Measurements from ENCODE around the gene MRPS7.
A peak's percentile ranks its signal among the peaks of the same experiment; 100 is the strongest.
"Not testable (repeated sequence)": the region's sequence is repeated elsewhere in the genome, so short reads cannot be mapped to it uniquely, and the experiment has no call there.

MRPS7 gene

DNA sequence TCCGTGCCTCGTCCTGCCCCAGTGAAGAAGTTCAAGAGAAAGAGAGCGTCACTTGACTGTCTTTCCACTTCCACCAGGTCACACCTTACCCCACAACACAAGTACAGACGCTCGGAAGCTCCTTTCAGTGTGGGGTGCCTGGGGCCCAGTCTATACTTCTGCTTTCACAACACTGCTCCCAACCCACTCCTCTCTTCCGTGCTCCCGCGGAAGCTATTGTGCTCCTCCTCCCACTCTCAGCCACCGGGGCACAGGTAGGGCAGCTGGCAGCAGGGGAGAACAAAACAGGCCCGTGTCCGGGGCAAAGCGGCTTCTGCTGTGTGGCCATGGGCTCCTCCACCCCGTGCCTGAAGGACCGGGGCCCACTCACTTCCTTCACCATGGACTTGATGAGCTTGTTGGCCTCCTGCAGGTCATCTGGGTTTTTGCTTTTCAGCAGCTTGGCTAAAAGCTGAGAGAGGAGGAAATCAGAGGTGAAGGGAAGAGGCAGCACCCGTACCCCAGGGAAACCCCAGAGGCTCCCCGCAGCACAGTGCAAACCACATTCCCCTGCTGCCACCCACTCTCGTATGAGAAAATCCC is 19.1 kb upstream of the MRPS7 start:
- peak in 1 of 10 donors; percentile 81 for DNase-seq
- intact Hi-C loops (cut with DNase I), result loop anchor here (2.0 kb wide), 1 partner anchor 26 kb away; no protein-coding TSS in a partner anchor

DNA sequence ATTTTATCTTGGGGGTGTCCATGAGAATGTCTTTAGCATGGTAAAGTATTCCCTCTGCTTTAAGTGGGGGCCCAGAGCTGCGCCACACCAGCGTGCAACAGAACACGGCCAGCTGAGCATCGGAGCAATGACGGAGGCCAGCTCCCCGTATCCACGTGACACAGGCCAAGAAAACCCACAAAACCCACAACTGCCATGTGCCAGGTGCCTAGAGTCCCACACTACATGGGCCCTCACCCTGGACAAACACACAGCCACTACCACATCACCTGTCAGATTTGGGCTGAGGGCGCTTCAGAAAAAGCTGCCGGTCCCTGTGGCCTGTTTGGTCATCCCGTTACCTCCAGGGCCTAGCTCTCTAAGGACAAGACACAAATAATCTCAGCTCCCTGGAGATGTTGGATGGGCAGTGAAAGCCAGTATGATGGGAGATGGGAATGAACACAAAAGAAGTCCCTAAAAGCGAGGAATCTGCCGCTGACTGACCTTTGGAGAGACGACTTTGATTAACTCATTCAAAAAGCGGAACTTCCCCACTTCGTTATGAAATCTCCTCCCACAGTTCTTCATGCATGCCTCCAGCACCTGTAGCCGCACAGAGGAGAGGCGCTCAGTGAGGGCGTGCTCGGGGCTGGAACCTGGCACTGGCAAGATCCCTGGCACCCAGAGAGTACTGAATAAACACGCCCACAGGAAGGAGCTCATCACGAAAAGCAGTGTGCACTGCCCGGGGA is 17.4 kb upstream of the MRPS7 start:
- peak in 1 of 10 donors; percentile 81 for DNase-seq

DNA sequence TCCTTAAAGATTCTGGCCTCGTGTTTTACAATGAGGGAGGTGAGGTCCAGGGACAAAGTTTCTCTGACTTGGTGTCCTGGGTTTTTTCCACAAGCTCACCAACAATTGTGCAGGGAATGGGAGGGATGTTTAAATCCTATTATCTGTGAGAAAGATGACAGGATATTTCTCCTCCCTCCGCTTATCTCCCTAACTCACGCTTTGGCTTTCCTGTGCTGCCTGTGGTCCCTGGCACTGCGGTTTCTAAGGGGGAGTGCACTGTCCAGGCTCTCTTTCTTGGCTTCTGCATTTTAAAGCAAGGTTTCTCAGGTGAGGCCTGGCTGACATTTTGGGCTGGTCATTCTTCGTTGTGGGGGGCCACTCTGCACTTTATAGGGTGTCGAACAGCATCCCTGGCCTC is 16.7 kb upstream of the MRPS7 start:
- intact Hi-C loops (cut with DNase I), result no loop called here

More for the DNA sequence above, 17.4 kb upstream of the MRPS7 start:
- intact Hi-C loops (cut with DNase I), result no loop called here

DNA sequence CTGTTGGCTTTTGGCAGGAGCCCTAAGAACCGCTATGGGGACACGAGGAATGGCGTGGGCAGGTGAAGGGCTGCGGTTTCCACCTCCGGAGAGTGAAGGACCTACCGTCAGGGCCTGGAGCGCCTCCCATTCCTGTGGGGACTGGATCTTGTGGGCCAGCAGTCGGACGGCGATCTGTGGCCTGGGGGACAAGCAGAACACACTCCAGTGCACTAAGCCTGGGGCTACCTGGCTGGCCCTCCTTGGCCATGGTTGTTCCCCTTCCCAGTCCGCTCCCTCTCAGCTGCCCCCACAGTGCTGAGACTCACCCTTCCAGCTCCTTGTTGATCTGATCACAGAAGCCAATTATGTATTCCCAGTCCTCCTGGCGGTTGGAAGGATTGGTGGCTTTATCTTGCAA is 15.3 kb upstream of the MRPS7 start:
- intact Hi-C loops (cut with DNase I), result no loop called here
- DNase-seq, result no peak

More for the DNA sequence above, 16.7 kb upstream of the MRPS7 start:
- DNase-seq, result no peak

DNA sequence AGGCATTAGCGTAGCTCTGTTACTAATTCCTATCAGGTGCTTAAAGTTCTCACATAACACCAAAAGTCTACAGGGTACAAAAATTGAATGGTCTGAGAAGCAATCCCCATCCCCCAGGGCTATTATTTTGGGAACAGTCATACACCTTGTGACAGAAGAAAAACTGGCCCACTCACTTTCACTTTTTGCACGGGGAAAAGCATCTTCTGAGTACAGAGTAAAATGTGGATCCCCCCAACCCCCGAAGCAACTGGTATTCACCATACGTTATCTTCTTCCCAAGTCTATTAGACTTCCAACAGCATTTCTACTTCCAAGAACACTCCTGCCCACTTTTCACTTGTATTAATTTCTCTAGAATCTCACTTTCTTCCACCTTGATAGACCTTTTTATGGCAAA is 12.1 kb upstream of the MRPS7 start:
- intact Hi-C loops (cut with DNase I), result no loop called here
- no peak for DNase-seq

DNA sequence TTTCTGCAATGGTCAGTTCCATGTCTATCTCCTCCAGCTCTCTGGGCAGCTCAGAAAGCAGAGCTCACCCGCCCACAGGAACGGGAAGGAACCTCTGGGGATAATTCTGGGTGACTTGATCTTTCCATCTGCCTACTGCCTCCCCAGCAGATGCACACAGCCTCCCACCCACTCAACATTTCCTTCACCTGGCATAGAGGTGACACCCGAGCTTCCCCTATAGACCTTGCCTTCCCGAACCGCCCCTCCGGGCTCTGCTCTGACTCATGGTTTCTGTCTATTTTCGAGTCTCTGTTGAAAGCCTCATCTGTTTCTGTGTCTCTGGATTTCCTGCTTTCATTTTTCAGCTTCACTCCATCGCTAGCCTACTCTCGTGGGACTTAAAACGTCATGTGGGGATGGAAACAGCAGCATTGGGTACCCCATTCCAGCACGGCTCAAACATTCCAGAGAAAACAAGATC is 11.6 kb upstream of the MRPS7 start:
- no peak for DNase-seq
- intact Hi-C loops (cut with DNase I), result no loop called here

DNA sequence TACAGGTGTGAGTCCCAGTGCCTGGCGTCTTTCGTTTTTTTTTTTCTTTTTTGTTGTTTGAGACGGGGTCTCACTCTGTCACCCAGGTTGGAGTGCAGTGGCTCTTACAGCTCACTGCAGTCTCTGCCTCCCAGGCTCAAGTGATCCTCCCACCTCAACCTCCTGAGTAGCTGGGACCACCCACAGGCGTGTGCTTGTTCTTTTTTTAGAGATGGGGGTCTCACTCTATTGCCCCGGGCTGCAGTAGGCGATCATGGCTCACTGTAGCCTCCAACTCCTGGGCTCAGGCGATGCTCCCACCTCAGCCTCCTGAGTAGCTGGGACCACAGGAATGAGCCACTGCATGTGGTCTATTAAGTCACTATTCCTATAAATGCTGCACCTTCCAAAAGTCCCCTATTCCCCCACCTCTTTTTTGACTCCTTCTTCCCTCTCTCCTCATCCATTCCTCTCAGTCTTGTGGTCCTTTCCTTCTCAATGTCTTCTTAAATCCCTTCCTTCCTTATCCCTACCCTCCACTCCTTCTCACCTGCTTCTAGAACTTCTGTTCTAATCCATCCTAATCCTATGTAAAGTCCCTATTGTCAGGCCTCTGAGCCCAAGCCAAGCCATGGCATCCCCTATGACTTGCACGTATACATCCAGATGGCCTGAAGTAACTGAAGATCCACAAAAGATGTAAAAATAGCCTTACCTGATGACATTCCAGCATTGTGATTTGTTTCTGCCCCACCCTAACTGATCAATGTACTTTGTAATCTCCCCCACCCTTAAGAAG is 9.5 kb upstream of the MRPS7 start:
- DNase-seq, result no peak
- intact Hi-C loops (cut with DNase I), result no loop called here

DNA sequence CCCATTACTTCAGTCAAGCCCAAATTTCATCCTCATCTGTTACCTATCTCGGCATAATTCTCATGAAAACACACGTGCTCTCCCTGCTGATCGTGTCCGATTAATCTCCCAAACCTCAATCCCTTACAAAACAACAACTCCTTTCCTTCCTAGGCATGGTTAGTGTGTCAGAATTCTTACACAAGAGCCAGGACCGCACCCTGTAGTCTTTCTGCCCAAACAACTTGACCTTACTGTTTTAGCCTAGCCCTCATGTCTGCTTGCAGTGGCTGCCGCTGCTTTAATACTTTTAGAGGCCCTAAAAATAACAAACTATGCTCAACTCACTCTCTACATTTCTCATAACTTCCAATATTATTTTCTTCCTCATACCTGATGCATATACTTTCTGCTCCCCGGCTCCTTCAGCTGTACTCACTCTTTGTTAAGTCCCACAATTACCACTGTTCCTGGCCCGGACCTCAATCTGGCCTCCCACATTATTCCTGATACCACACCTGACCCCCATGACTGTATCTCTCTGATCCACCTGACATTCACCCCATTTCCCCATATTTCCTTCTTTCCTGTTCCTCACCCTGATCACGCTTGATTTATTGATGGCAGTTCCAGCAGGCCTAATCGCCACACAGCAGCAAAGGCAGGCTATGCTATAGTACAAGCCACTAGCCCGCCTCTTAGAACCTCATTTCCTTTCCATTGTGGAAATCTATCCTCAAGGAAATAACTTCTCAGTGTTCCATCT is 5.6 kb upstream of the MRPS7 start:
- DNase-seq; intact Hi-C loops (cut with DNase I): not testable (repeated sequence)

DNA sequence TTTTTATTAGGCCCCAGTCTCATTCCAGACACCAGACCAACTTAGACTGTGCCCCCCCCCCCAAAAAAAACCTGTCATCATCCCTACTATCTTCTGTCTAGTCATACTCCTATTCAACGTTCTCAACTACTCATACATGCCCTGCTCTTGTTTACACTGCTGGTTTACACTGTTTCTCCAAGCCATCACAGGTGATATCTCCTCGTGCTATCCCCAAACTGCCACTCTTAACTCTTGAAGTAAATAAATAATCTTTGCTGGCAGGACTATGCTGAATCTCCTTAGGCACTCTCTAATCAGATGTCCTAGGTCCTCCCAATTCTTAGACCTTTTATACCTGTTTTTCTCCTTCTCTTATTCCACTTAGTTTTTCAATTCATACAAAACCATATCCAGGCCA is 4.5 kb upstream of the MRPS7 start:
- DNase-seq; intact Hi-C loops (cut with DNase I): not testable (repeated sequence)

DNA sequence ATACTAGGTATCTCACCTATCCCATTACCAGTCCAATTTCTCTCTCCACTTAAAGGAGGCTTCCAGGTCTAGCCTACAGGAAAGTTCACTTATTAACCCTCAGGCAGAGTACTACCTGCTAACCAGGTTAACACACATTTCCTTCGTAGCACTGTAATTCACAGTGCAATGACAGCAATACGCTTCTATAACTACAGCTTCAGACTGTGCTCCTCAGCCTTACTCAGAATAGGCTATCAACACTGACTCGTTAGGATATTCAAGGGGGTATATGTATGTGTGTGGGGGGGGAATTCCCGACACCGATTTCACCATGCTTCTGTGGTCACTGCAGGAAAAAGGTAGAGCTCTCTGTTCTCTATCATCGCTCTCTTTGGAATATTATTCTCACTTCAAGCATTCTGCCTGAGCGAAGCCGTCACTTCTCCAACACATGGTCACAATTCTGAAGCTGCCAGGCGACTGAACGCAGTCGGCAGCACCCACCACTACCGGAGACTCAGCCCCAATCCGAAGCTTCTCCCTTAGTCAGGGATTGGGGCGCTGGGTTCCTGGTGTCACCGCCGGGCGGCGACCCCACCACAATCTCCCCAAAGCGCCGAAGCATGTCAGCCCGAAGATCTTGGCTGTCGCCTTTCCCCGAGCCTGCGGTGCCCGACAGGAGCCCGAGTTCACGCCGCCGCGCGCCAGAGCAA is 891 bp upstream of the MRPS7 start:
- intact Hi-C loops (cut with DNase I), result loop anchor here (10.0 kb wide), 1 partner anchor 56 kb away; the partner anchor contains the start of gene NUP85
- DNase-seq, result no peak

DNA sequence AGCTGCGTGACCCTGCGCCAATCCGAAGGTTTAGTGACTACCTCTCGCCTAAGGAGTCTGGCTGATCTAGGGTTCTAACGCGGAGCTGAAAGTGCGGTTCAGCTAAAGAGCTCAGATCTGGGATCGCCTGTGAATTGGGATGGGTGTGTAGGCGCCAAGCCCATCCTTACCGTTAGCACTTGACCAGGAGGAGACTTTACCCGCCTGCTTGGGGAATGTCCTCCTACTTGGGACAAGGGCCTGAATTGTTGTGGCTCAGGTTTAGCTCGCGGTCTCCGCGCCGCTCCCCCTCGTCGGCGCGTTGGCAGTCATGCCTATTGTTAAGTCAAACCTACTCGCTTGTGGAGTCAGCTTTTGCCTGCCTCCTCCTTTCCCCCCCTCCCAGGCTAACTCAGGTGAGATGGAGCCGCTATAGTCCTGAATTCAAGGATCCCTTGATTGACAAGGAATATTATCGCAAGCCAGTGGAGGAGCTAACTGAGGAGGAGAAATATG is 480 bp downstream of the MRPS7 start:
- DNase-seq, result peak in 1 of 10 donors; percentile 82
- intact Hi-C loops (cut with DNase I), result loop anchor here (10.0 kb wide), 1 partner anchor 57 kb away; the partner anchor contains the start of gene NUP85

DNA sequence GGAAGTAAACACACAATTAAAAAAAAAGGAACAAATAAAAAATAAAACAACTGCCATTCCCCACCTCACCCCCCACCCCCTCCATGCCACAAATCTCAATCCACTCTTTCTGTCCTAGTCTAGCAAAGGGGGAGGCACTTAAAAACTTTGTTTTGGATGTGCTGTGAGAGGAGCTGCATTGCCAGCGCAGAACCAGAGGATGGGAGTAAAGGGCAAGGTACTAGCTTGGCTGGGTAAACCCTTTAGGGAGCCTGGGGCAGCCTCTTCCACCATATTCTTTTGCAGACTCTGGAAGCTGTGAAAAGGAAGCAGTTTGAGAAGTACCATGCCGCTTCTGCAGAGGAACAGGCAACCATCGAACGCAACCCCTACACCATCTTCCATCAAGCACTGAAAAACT is 1.4 kb downstream of the MRPS7 start:
- intact Hi-C loops (cut with DNase I), result loop anchor here (10.0 kb wide), 1 partner anchor 58 kb away; the partner anchor contains the start of gene NUP85

DNA sequence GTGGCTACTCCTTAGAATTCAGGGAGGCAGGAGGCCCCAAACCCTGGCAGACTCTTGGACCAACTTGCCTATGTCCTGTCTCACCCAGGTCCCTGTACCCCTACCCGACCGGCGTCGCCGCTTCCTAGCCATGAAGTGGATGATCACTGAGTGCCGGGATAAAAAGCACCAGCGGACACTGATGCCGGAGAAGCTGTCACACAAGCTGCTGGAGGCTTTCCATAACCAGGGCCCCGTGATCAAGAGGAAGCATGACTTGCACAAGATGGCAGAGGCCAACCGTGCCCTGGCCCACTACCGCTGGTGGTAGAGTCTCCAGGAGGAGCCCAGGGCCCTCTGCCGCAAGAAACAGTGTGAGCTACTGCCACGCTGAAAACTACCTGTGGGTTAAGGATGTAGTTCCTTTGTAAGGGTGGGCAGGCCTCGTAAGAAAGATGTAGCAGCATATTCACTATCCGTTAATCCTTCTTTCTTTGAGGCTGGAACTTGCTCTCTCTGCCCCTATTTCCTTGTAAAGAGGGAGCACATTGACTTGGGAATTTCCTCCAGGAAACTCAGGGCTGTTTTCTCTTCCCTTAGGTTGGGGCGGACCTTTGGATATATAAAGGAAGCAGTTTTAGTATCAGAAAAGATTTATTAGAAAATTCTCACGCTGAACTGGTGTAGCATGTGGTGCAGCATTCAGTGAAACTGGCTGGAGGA is 4.1 kb downstream of the MRPS7 start:
- DNase-seq, result peak in 1 of 10 donors; percentile 69
- intact Hi-C loops (cut with DNase I), result loop anchor here (10.0 kb wide), 1 partner anchor 61 kb away; the partner anchor contains the start of gene NUP85

More for the DNA sequence above, 1.4 kb downstream of the MRPS7 start:
- no peak for DNase-seq

DNA sequence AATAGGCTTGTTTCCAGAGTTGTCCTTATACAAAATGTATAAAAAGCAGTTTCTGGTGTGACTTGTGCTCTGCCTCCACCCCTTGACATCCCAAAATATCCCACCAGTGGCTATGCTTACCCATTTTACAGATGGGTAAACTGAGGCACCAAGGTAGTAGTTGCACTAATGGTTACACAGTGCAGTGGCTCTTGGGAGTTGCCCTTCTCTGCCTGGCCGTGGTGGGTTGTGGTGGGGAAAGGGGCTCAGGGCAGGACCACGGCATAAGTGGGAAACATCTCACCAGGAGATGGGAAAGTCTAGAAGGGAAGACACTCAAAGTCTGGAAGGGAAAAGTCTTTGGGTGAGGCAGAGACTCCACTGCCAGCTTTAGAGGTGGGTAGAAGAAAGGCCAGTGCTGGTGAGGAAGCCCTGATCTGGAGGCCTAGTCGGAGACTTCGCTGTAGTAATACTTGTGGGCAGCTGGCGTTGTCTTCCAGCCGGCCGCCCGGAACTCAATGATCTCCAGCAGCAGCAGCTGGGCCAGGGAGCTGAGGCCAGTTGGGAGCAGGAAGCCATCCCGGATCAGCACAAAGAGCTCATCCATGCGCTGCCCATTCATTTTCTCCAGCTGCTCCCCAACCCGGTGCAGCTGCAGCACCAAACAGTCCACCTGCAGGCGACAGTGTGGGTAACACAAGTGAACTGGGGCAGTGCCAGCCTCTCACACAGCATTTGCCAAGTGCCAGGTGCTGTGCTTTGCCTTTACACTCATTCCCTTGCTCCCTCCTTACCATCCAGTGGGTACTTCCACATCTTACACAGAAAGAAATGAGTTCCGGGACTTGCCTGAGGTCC is 4.9 kb downstream of the MRPS7 start:
- peak in 8 of 10 donors; percentile 4 to 93 (median 39) for DNase-seq
- intact Hi-C loops (cut with DNase I), result loop anchor here (10.0 kb wide), 1 partner anchor 62 kb away; the partner anchor contains the start of gene NUP85

DNA sequence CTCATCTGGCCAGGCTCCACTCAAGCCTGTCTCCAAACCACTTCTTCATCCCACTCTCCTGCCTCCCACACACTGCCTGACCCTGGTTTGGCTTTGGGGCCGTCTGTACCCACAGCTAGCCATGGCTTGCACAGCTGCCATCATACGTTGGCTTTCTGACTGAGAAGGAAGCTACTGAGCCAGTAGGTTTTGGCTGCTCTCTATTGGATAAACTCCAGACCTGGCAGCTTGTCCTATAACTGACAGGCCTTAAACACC is 5.4 kb downstream of the MRPS7 start:
- intact Hi-C loops (cut with DNase I), result loop anchor here (10.0 kb wide), 1 partner anchor 62 kb away; the partner anchor contains the start of gene NUP85
- peak in 2 of 10 donors; percentile 19 to 75 for DNase-seq

DNA sequence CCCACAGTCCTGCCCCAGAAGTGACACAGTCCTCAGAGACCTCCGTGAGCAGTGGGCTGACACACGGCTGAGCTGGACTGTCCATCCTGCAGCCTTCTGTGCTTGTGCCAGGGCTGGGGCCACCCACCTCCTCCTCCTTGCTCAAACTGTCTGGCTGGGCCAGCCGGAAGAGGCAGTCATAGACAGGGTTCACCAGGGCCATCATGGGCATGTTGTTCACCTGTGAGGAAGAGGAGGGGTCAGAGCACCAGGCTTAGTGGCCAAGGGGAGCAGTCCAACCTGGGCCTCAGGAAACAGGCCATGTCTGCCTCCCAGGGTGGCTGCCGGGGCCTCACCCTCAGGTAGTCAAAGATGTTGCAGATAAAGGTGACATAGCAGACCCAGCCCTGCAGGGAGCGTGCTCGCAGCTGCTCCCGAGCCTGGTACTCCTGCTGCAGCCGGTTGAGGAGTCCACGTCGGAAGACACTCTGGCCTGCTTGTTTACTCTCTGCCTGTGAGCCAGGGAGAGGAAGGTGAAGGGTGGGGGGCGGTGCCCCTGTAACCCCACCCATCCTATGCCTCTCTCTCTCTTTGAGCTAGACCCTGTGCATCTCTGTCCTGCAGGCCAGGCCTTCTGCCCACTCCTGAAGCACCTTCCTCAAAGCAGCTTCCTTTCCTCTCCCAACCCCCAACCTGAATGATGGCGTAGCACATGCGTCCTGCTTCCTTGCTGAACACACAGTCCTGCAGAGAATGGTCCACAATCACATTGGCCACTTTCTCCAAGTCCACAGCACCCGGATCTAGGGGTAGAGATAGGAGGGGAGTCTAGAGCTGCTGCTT is 5.9 kb downstream of the MRPS7 start:
- peak in 2 of 10 donors; percentile 4 to 59 for DNase-seq
- intact Hi-C loops (cut with DNase I), result loop anchor here (2.0 to 10.0 kb wide), 2 partner anchors 25 to 63 kb away; partner anchors contain the start of gene NUP85

DNA sequence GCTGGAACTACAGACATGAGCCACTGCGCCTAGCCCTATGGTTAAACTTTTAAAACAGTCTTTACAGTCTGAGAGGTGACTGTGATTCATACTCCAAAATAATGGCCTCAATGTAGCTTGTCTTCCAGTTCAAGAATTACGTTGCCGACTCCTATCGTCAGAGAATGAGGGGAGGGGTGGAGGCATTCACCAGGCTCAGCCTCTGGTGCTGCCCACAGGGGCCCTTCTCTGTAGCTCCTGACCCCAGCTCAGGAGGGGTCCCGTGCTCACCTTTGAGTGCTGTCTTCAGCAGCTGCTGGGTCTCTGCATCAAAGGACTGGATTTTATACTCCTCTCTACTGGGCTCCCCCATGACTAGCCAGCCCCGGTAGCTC is 8.2 kb downstream of the MRPS7 start:
- no peak for DNase-seq

More for the DNA sequence above, 8.2 kb downstream of the MRPS7 start:
- intact Hi-C loops (cut with DNase I), result loop anchor here (2.0 to 10.0 kb wide), 5 partner anchors 19 to 137 kb away; partner anchors contain the start of genes GRB2, NUP85, SLC25A19 and SUMO2
